Stimulated activated CD4-positive, alpha-beta T cell treated with anti-CD3 and anti-CD28 coated beads, Interleukin-2, amount 100 ng/mL, for 48 hours (primary cell): ENCODE measurements around the gene ZNF135.

ENCODE experiments used
- DNase-seq, 2 donors: peaks; one replicate each; pipeline ENCODE4 v3.0.0-alpha.2; 2020

The ZNF135 gene

GRCh38 chr19:58095328-58095727 lies 36.2 kb downstream of the ZNF135 start:
- no peak for DNase-seq

- no peak for DNase-seq
Observed at GRCh38 chr19:58096884-58097283, 37.8 kb downstream of the ZNF135 start.

GRCh38 chr19:58097349-58097748 lies 38.3 kb downstream of the ZNF135 start:
- DNase-seq: no peak

DNA sequence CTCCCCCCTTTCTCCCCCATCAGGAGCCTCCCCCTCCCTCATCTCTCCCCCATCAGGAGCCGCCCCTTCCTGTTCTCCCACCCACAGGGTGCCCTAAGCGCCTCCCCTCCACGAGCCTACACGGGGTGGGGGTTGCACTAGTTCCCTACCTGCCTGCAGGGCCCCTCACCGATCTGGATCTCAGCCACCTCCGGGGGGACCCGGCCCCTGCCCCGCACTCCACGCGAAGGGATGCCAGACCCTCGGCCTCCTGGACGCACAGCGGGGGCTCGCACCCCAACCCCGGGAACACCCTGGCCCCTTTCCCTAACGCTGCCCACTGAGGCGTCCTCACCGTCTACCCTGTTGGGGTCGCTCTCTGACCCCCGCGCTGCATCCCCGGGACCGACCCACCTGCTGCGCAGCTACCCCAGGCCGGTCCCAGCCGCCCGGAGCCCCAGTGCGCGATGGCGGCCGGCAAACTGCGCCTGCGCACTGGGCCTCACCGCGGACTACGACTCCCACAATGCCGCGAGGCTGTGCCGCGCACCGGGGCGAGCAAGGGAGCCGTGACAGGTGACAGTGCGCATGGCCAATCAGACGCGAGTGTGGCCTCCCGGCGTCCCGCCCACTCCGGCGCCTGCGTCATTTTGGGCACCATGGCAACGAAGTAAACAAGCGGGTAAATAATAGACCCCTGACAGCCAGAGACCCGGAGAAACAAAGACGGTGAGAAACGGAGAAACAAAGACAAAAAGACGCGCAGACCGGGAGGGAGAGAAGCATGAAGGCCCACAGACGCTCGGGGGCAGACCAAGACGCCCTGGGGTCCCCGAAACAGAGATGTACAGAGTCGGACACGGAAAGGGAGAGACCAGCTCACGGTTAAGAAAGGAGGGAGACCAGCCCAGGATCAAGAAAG lies 38.9 kb downstream of the ZNF135 start, which contains the start of gene ZSCAN18:
Gene ZSCAN18, minus strand, starts transcription at position 451 of the 901 bp plus-strand sequence. CDS start 7,964 bp downstream, outside the sequence.
- peak; percentile 89 to 92 for DNase-seq

GRCh38 chr19:58098682-58098998 lies 39.6 kb downstream of the ZNF135 start:
- DNase-seq: no peak

GRCh38 chr19:58107778-58108545 lies 48.9 kb downstream of the ZNF135 start:
- no peak for DNase-seq

GRCh38 chr19:58108546-58108817 lies 49.4 kb downstream of the ZNF135 start:
- no peak for DNase-seq

GRCh38 chr19:58117841-58118575 lies 58.9 kb downstream of the ZNF135 start:
- DNase-seq: no peak

DNA sequence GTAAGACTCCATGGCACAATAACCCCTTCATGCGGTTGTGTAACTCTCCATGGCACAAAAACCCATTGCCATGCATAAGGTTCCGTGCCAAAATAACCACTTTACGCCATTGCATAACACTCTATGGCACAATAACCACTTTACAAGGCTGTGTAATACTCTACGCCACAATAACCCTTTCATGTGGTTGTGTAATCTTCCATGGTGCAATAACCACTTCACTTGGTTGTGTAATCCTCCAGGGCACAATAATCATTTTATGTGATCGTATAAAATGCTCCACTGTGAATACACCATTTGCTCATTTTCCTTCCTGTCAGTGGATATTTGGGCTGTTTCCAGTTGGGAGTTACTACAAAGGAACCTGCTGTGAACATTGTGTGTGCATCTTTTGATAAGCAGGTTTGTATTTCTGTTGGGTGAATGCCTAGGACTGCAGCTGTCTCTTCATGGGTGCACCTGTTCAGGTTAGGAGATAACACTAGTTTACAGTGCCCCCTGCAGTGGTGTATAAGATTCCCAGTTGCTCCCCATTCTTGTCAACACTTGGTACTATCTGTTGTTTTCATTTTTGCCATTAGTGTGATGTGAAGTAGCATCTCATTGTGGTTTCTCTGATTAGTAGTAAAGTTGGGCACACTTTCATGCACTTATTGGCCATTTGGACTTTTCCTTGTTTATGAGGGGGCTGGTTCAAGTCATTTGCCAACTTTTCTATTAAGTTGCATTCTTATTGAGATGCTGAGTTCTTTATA lies 60.1 kb downstream of the ZNF135 start:
- DNase-seq: no peak
